ENCODE data around the gene ATP6V0A1. TPM values are rescaled to one million over a fixed set of nuclear protein-coding genes. Genes with fewer than 3 reads are reported as not detected.

Gene ATP6V0A1
- total RNA-seq, 1 experiment from 2014 or later, result 29.6 TPM

GRCh38 chr17:42518755-42519545 is 60.3 kb downstream of the ATP6V0A1 start:
- peak; percentile 81 for DNase-seq (ENCODE audit: low read depth)

GRCh38 chr17:42519546-42520491 is 61.1 kb downstream of the ATP6V0A1 start:
- peak; percentile 99 for DNase-seq (ENCODE audit: low read depth)

GRCh38 chr17:42520540-42520951 is 61.9 kb downstream of the ATP6V0A1 start:
- no peak for DNase-seq (ENCODE audit: low read depth)

- peak; percentile 82 for DNase-seq (ENCODE audit: low read depth)
Measured at GRCh38 chr17:42521036-42521435, 62.4 kb downstream of the ATP6V0A1 start.

- DNase-seq (ENCODE audit: low read depth), result peak; percentile 20
Measured at GRCh38 chr17:42521666-42522262, 63.1 kb downstream of the ATP6V0A1 start.

- DNase-seq (ENCODE audit: low read depth), result no peak
Measured at GRCh38 chr17:42522263-42522790, 63.6 kb downstream of the ATP6V0A1 start.

GRCh38 chr17:42522798-42523278 is 64.2 kb downstream of the ATP6V0A1 start:
- DNase-seq (ENCODE audit: low read depth), result no peak

- peak; percentile 53 for DNase-seq (ENCODE audit: low read depth)
Measured at GRCh38 chr17:42525221-42525620, 66.5 kb downstream of the ATP6V0A1 start.

- peak; percentile 84 for DNase-seq (ENCODE audit: low read depth)
Measured at GRCh38 chr17:42526031-42526444, 67.4 kb downstream of the ATP6V0A1 start.

GRCh38 chr17:42527932-42528331 is 69.3 kb downstream of the ATP6V0A1 start:
- DNase-seq (ENCODE audit: low read depth), result no peak

GRCh38 chr17:42529061-42529460 is 70.4 kb downstream of the ATP6V0A1 start:
- no peak for DNase-seq (ENCODE audit: low read depth)

- peak; percentile 17 for DNase-seq (ENCODE audit: low read depth)
Measured at GRCh38 chr17:42530952-42531454, 72.3 kb downstream of the ATP6V0A1 start.

GRCh38 chr17:42531455-42532354 is 73.0 kb downstream of the ATP6V0A1 start:
- DNase-seq (ENCODE audit: low read depth), result peak; percentile 56

GRCh38 chr17:42535155-42536047 is 76.7 kb downstream of the ATP6V0A1 start:
- DNase-seq (ENCODE audit: low read depth), result no peak

GRCh38 chr17:42536048-42536371 is 77.3 kb downstream of the ATP6V0A1 start, which contains the start of gene NAGLU:
NAGLU (plus strand) TSS chr17:42536241; CDS start chr17:42536273, 32 bp downstream.
- DNase-seq (ENCODE audit: low read depth), result peak; percentile 83

- DNase-seq (ENCODE audit: low read depth), result peak; percentile 76
Measured at GRCh38 chr17:42536372-42537155, 77.9 kb downstream of the ATP6V0A1 start.

GRCh38 chr17:42537156-42537805 is 78.6 kb downstream of the ATP6V0A1 start:
- DNase-seq (ENCODE audit: low read depth), result no peak

Data from M059J (cell line).